GM19035 (cell line): ENCODE measurements around the gene ERCC5.

ENCODE experiments used
- ATAC-seq: cut with Tn5 transposase; IDR thresholded peaks from one replicate; pipeline ENCODE4 v1.9.1; 2021; ENCODE audit not compliant: unreplicated experiment

Gene ERCC5

DNA sequence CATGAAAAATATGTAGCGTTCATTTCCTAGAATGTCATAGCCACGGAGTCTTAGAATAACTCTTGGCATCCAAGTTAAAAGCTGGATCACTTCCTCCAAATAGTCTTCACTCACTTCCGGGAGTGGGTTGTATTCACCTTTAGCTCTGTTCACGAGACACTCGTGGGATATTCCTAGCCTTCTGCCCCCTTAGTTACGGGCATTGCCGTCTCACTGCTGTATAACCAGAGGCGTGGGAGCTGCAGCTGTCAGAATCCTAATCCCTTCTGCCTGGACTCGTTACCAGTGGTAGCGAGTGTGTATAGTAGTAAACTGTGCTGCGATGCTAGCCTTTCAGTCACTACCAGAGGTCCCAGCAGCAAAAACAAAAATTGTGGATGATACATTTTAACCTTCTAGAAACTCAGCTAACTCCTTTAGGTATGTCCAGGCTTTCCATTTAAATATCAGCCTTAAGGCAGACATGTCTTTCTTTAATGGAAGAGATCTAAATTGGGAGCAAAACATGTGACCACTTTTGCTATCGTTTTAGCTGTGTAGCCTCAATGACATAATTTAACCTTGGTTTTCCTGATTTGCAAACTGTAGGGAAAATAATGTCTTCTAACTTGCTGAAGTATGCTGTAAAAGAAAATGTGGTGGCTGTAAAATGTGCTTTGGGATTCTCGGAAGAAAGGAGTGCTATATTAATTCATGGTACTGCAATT, 34.1 kb downstream of the ERCC5 start:
- ATAC-seq = no peak

DNA sequence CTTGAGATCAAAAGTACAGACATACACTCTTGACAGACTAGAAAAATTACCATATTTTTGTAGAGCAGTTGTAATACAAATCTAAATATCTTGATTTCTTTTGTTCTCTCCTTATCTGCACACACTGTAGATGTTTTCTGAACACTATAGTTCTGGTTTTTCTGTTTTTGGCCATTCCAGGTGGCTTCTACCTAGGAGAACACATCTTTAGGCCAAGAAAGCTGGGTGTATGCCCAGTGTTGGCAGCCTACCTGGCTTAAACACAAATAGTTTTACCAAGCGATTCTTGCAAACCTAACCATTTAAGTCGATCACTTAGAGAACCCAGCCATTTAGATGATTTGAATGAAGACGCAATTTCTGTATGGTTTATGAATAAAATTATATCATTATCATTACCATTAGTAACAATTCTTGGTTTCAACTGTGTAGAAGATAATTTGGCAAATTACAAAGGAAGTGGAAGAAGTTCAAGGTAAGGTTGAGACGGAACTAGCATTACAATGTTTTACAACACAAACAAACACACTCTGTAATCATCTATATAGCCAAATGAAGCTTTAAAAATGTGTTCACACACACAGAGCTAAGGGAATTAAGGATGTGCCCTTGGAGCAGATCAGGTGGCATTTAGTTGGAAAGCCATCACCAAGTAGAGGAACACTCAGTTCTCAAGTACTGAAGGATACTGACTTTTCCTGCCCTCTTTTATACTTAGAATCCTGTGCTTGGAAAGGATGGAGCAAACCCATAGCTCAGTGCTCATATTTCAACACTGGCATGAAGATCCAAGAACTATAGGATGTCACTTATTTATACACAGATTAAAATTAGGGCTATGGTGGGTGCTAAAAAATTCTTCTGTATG, 36.2 kb downstream of the ERCC5 start:
- ATAC-seq = no peak

DNA sequence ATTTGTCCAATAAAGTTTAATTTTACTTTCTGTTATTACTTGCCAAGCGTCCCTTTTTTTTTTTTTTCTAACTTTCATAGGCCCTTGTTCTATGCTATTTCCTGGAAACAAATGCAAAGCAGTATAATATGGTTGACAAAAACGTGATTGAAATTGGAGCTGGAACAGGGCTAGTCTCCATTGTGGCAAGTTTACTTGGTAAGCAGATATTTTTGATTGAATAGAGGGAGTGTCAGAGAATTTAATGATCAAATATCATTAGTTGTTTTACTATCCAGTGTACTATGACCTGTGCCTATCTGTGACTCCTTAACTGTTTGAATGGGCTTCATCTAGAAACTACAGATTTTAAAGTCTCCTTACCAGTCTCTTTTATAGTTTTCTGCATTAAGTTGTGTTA, 46.7 kb downstream of the ERCC5 start:
- ATAC-seq = no peak

DNA sequence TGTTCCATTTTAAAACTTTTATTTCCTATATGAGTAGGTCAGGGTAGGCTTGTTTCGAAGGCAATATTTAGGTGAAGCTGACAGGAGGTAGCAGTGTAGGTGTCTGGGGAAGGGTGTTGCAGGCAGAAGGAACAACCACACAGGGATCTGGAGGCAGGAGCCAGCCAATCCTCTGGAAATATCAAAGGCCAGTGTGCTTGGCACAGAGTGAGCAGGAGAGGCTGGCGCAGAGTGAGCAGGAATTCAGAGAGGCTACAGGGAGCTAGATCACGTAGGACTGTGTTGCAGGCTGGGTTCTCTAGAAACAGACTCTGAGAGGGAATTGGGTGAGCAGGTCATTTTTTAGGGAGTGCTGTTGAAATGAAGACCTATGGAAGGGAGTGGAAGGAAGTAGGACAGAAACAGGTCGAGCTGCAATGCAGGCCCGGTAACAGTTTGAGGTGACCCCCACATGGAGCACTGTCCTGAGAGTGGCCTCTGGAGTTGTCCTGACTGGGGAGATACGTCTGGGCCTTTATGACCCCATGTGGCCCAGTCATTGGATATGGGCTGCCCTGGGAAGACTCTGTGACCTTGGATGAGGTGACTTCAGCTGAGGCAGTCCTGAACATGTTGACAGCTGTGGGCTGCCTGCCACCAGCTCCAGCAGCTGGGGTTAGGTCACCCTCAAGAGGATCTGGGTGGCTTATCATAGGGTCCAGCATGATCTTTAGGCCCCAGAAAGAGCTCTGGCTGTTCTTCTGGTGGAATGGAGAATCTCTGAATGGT, 51.7 kb downstream of the ERCC5 start:
- no peak for ATAC-seq

DNA sequence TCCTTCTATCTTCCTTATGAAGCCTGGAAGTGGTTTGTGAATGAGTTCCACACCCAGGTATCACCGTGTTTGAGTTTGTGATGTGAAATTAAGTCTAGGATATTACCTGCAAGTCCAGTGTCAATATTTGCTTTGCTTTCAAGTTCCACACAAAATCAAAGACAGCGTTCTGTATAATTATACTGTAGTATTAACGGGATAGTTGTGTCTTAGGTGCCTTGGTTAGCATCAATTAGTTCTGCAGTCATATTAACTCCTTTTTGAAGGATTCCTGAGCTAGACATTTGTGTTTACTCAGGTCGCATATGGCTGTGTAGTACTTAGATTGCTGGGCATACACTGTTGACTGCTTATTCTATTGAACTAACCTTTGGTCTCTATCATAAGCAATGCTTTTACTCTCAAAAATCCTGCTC, 54.4 kb downstream of the ERCC5 start:
- ATAC-seq = no peak

DNA sequence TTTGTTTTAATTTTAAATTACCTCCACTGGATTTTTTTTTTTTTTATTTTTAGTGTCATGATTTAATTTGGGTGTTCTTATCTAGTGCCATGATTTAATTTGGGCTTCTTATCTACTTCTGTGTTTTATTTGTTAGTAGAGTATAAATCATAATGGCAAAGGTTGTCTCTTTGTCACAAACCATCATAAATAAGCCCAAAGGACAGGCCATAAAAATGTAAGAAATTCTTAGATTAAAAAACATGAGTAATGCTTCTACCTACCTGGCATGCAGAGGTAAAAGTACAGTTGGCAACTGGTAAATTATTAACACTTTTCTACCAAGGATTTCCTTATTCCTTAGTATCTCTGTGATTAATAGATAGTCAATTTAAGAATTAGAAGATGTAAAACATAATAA, 55.2 kb downstream of the ERCC5 start:
- no peak for ATAC-seq

DNA sequence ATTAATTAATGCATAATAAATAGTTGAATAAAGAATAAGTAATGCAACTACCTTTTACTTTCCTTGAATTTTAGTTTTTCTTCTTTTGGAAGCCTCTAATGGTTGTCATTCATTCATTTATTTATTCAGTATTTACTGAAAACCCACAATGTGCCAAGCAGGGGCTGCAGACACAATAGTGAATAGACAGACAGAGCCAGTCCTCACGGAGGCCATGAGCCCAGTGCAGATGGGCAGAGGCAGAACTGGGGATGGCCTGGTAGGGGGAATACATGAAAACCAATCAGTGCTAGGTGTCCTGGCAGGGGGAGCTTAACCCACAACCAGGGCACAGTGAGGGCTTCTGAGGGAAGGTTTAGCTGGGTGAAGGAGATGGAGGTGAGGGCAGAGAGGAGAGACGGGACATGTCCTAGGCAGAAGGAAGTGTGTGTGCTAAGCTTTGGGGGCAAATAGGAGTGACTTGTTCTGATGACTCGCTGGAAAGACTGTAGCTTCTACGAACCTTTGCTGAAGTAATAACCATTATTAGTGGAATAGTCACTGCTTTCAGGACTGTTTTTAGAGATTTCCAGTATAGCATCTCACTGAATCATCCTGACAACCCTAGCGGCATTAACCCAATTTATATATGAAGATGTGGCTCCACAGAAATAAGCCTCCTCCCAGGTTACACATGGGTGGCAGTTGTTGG, 55.9 kb downstream of the ERCC5 start:
- ATAC-seq = no peak

DNA sequence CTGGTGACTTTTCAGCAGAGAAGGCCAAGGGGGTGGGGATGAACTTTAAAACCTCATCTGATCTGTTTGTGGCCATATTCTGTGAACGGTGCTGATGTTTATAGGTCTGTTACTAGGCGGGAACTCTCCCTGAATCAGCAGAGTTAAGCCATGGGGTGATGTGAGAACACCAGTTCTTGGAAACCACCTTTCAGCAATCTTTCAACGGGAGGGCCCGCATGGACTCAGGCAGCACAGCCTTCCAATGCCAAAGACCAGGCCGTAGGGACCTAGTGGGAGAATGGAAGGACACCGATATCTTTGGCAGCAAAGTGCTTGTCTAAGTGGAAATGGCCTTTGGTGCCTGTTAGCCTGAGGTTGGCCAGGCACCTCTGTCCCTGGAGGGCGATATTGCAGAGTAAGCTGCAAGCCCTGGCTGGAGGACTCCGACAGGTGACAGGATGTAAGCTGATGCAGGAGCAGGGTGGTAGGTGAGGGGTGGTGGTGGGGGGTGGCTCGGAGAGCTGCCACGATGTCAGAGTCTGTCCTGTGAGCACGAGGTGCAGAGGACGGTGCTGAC, 57.0 kb downstream of the ERCC5 start:
- ATAC-seq = no peak

DNA sequence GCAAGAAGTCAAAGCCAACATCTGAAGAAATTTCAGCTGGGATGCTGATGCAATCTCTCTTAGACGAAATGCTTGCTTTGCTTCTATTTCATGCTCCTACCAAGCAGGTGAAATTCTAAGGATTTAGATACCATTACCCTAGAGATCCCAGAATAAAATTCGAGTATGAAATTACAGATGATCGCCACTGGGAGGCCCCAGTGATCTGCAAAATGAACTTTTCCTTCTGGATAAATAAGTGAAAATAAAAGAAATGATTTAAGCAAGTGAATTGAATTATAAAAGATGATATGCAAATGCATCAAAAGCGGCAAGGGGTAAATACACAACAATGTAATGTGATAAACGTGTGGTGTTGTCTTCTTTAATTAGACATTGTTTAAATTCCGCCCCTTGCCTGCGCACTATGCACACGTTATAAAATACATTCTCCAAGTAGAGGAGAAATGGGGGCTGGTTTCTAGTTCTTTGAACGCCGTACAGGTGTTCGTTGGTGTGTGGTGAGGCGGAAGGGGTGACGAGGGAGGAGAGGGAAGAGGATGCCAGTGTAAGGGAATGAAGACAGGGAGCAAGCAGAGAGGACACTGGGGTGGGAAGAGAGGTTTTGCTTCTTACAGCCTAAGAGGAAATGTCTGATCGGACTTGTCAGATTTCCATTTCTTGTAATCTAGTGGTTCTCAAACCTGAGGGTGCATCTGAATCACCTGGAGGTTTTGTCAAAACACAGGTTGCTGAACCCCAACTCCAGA, 58.0 kb downstream of the ERCC5 start:
- no peak for ATAC-seq

DNA sequence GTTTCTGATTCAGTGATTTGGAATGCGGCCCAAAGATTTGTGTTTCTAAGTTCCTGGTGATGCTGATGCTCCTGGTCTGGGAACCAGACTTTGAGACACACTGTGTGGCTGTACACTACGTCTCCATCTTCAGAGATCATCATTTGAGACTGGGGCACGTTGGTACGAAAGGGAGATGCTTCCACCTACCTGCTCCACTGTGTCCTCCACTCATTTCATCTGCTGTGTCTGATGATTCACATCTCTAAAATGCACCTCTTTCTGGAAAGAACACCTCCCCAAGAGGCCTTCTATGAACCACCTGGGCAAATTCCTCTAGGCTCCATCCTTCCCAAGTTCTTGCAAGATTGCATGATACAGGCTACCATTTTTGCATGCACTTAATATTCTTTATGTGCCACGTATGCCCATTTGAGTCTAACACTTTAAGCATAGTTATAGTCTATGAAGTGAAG, 58.6 kb downstream of the ERCC5 start:
- no peak for ATAC-seq

DNA sequence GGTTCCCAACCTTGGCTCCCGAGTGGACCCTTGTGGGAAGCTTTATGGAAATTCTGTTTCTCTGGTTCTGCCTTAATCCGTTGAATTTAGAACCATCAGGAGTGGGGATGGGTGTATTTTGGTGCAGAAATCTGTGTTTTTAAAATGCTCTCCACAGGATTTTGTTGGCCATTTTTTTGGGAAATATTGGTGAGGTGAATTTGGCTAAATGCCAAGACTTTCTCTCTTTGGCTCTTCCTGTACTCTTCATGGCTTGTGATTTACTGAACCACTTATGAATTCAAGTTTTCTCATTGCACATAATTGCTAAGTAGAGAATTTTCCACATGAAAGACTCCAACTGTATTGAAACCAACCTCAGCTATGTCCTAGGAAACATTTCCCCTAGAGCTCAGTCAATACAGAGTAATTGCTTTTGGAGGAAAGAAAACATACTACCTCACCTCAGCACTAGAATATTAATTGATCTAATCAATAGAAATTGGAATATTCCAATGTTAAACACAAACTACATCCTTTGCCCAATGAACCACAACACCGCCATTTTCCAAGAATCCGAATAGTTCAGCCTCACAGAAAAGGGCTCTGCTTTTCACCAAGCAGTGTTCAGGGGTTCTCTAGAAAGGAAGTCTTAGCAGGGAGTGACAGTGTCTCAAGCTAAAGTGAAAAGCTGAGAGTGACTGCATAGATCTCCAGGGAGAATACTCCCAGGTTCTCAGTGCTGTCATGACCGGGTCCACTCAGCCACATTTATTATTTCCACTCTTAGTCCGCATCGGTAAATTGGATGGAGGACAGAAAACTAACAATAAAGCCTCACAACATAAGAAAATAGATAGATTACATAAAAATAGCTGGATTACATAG, 60.3 kb downstream of the ERCC5 start:
- ATAC-seq = no peak

DNA sequence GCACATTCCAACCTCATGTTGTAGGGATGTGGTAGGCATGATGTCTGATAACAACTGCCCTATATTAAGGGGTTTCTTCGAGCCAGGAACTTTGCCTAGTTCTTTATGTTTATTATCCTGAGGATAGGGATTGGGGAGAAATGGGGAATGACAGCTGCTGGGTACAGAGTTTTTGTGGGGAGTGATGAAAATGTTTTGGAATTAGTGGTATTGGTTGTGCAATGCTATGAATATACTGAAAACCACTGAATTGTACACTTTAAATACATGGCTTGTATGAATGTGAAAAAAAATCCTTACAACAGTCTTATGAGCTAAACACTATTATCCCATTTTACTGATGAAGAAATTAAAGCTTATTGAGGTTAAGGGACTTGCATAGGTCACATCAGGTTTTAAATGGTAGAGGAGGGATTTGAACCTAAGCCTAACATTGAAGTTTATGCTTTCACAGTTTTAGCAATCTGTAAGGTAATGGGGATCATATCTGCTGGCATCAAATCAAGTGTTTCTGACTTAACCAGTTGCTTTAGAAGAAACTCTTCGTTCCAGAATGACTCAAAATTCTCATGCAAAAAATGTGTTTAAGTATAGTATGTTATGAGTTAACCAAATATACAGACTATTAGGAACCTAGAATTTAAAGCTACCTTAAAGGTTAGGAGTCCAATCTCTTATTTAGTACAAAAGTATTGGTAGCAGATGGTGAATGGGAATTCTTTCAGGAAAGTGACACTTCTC, 61.4 kb downstream of the ERCC5 start:
- peak; percentile 66 for ATAC-seq

DNA sequence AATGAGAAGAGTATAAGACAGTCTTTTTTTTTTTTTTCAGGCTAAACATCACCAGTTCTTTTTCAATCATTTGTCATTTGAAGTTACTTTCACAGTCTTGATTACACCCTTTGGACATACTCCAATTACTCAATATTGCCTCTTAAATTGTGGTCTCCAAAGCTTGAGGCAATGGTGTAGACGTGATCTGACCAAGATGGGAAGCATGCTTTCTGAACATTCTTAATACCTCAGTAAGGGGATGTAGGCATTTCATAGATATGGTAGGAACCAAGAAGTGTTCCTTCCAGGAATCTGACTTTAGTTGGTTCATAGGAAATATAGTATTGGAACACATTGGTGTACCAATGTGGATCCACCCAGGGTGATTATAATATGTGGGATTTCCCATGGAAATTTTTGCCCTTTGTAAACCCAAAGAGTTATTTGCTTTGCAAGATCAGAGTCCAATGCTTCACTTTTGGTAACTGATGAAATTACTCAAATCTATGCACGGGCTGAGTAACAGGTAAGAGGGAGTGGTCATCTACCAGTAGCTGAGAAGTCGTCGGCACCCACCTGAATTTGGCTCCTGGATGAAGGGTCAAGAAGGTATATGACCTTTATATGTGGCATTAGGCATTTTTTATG, 62.2 kb downstream of the ERCC5 start:
- ATAC-seq = no peak

DNA sequence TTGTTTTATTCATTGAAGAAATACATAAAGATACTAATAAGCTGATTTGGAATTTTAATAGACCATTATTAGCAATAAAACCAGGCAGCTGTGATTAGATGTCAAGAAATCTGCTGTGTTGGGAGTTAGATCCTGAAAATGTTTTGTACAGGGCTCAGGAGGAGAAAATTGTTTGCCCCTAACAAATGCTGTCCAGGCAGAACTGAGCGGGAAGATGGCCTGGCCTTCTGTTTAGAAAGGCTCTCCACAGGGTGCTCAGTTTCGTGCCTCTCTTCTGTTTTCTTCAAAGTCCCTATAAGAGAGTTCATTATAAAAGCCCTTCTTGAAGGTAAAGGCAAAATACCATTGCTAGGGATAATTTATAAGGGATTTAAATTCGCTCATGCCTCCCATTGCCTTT, 64.1 kb downstream of the ERCC5 start:
- no peak for ATAC-seq

DNA sequence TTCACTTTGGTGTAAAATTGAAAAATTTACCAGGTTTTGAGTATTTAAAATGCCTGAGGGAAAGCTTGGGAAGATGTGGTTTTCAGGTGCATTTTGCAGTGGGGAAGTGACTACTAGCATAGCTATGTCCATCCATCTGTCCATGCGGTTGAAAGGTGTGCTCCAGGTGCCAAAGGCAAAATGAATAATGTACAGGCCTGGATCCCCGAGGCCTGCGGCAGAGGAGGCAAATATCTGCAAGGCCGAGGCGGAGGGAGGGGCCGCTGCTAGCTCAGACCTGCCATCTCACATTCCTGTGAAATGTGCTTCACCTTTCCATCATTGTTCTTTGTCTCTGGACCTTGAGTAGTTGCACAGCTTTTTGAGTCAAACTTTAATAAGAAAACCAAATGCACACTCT, 65.5 kb downstream of the ERCC5 start:
- ATAC-seq = no peak

DNA sequence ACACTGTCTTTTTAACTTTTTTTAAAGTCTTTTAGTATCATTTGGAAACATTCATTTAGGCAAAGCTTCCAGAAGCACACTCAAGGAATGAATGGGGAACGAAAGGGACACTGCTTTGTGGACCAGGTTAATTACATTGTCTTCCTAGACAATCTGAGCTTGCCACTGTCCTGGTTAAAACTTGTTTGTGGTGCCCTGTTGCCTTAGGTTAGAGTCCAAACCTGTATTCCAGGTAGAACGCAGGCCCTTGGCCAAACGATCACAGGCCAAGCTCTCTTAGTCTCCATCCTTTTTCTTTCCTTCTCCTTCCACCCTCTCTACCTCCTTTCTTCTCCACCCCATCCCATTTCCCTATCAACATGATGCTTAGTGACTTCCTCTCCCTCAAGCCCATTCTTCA, 66.8 kb downstream of the ERCC5 start:
- no peak for ATAC-seq

DNA sequence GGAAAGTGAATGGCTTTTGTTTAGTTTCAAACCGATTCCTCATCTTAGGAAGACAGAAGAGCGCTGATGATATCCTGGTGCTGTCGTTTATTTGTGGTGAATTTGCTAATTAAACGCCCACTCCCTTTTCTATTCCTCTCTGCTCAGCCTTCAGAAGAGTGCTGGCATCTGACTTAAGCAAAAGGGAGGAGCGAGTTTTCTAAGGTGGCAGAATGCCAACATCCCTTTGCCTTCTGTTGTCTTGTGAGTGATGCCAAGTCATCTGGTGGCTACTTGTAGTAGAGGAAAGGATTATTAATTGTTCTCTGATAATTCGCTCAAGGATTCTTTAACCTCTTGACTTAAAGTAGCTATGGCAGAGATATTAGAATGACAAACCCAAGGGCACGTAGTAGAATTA, 68.1 kb downstream of the ERCC5 start:
- ATAC-seq = no peak

DNA sequence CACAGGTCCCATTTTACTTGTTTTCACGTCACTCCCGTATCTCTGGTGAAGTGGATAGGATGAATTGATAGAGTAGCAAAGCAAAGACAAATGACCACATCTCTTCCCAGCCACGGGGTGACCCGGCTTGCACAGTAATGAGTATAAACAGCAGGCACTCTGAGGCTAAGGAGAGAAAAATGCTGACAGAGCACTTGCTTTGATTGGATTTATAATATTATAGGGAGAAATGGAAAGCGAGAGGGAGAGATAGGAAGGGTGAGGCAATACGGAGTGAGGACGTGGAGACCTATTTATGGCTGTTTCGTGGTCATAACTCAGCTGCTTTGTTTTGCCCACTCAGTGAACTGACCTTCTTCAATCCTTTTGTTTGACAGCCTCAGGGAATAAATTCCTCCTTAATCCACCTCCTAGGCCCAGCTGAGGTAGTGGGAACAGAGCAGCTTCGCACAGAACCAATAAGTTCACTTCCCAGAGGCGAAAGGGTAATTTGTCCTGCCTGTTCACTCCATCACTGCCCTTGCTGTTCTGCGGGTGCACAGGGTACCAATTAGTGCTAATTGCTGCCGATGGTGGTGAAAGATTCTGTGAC, 68.6 kb downstream of the ERCC5 start:
- ATAC-seq = no peak
